Chondrocyte (in vitro differentiated cells): Measurements from ENCODE around the gene VTA1. TPM values are rescaled to one million over a fixed set of nuclear protein-coding genes. Genes with fewer than 3 reads are reported as not detected.
"Not testable (repeated sequence)": the region's sequence is repeated elsewhere in the genome, so short reads cannot be mapped to it uniquely, and the experiment has no call there.

Experiments
- DNase-seq: peaks from one replicate; pipeline ENCODE4 v3.0.0; 2021; ENCODE audit warnings: mixed read lengths, low spot score
- H3K27ac Mint-ChIP-seq: one replicate; pipeline ENCODE4 v1.8.0; 2021; ENCODE audit warnings: mild to moderate bottlenecking, moderate library complexity, mixed read lengths; ENCODE audit not compliant: unreplicated experiment
- H3K27me3 Mint-ChIP-seq: 2 replicates; pipeline ENCODE4 v1.8.0; 2021; ENCODE audit warnings: low read depth, mixed read lengths
- H3K36me3 Mint-ChIP-seq: 2 replicates; pipeline ENCODE4 v1.8.0; 2021; ENCODE audit warnings: low read depth, mixed read lengths
- H3K4me1 Mint-ChIP-seq: 2 replicates; pipeline ENCODE4 v1.8.0; 2021; ENCODE audit warnings: low read depth, mild to moderate bottlenecking, mixed read lengths
- H3K4me3 Mint-ChIP-seq: one replicate; pipeline ENCODE4 v1.8.0; 2021; ENCODE audit warnings: mild to moderate bottlenecking, moderate library complexity, mixed read lengths; ENCODE audit not compliant: unreplicated experiment
- H3K9me3 Mint-ChIP-seq: 2 replicates; pipeline ENCODE4 v1.8.0; 2021; ENCODE audit warnings: low read depth, mixed read lengths
- CTCF ChIP-seq: fragments of 200-600 bp; sonication (generic); IDR thresholded peaks from 2 replicates; pipeline ENCODE4 v1.5.0; 2021; ENCODE audit warnings: antibody characterized with exemption, mild to moderate bottlenecking, moderate library complexity
- long read RNA-seq: library from polyadenylated mRNA; stranded (forward); transcript quantifications from one replicate; pipeline ENCODE4 v2.0.0, GENCODE V29; 2021
- total RNA-seq: library from RNA; stranded (reverse); gene quantifications from 3 replicates; pipeline ENCODE4 v1.2.1, GENCODE V29; 2021

The VTA1 gene
- 35.9 to 44.5 TPM (median 39.3 TPM) in 3 replicates for total RNA-seq
- long read RNA-seq, full-length matches to known transcripts, result 90 of 101 reads
- long read RNA-seq, partial matches to known transcripts, result 6 of 101 reads
- long read RNA-seq, other reads (novel, unspliced or antisense), result 5 of 101 reads

GRCh38 chr6:142146828-142147662 is at the start of gene VTA1, which contains the start of gene NMBR:
Gene VTA1 (plus strand): TSS chr6:142147263. CDS start chr6:142147288, 25 bp downstream.
Gene NMBR (minus strand): TSS chr6:142147122. CDS start chr6:142088658, 58,464 bp downstream.
- peak; percentile 98 for DNase-seq
- H3K4me1 Mint-ChIP-seq, result peaks cover 37% of the 10 kb centered on the region
- H3K27ac Mint-ChIP-seq, result peak within 1 kb of the TSS; percentile 88
- no peaks in the 10 kb centered on the region for H3K27me3 Mint-ChIP-seq
- no peaks in the 10 kb centered on the region for H3K9me3 Mint-ChIP-seq
- no peaks in the 10 kb centered on the region for H3K36me3 Mint-ChIP-seq
- peak within 1 kb of the TSS; percentile 97 for H3K4me3 Mint-ChIP-seq
- peak; percentile 100 for TF ChIP-seq CTCF

- not testable (repeated sequence) for H3K9me3 Mint-ChIP-seq, H3K36me3 Mint-ChIP-seq, H3K4me3 Mint-ChIP-seq, H3K27ac Mint-ChIP-seq, H3K27me3 Mint-ChIP-seq, DNase-seq, H3K4me1 Mint-ChIP-seq
Measured at GRCh38 chr6:142104820-142105219, 42.2 kb upstream of the VTA1 start.

- H3K9me3 Mint-ChIP-seq, DNase-seq, H3K27ac Mint-ChIP-seq, H3K36me3 Mint-ChIP-seq, H3K4me3 Mint-ChIP-seq, H3K4me1 Mint-ChIP-seq, H3K27me3 Mint-ChIP-seq: not testable (repeated sequence)
Measured at GRCh38 chr6:142110820-142111219, 36.2 kb upstream of the VTA1 start.

- Mint-ChIP-seq H3K4me3 (no peak overlapping the region), H3K9me3 (peaks cover 4% of the 10 kb centered on the region), H3K4me1 (no peaks in the 10 kb centered on the region), H3K36me3 (no peaks in the 10 kb centered on the region), H3K27me3 (peaks cover 2% of the 10 kb centered on the region), H3K27ac (no peak overlapping the region)
- DNase-seq, result no peak
- peak; percentile 93 for TF ChIP-seq CTCF
Measured at GRCh38 chr6:142112451-142113061, 34.5 kb upstream of the VTA1 start.

- Mint-ChIP-seq H3K4me3 (no peak overlapping the region), H3K4me1 (no peaks in the 10 kb centered on the region), H3K36me3 (no peaks in the 10 kb centered on the region), H3K27ac (no peak overlapping the region), H3K9me3 (no peaks in the 10 kb centered on the region), H3K27me3 (peaks cover 2% of the 10 kb centered on the region)
- no peak for TF ChIP-seq CTCF
- no peak for DNase-seq
Measured at GRCh38 chr6:142117366-142117765, 29.7 kb upstream of the VTA1 start.

- Mint-ChIP-seq H3K27ac (no peak overlapping the region), H3K36me3 (no peaks in the 10 kb centered on the region), H3K4me3 (no peak overlapping the region), H3K9me3 (no peaks in the 10 kb centered on the region), H3K4me1 (no peaks in the 10 kb centered on the region), H3K27me3 (peaks cover 2% of the 10 kb centered on the region)
- no peak for DNase-seq
- no peak for TF ChIP-seq CTCF
Measured at GRCh38 chr6:142118328-142118727, 28.7 kb upstream of the VTA1 start.
